Left lung (tissue), 14 donors: ENCODE data around the gene DSC1. TPM values are rescaled to one million over a fixed set of nuclear protein-coding genes. Genes with fewer than 3 reads are reported as not detected.

Experiments used
- ATAC-seq: fragments of 200-7000 bp; cut with Tn5 transposase; one replicate; pipeline ENCODE4 v1.9.1; 2020; ENCODE audit warnings: moderate library complexity
- DNase-seq, 4 donors: peaks; one replicate each; pipeline ENCODE4 v3.0.0-alpha.2; 2013 to 2020
- H3K27ac ChIP-seq, 2 donors: fragments of 200-600 bp; sonication (generic) in 1 of 2; one replicate each; pipeline versions ENCODE4 v1.5.0 to v1.8.0; 2020 to 2021
- H3K27me3 ChIP-seq, 2 donors: fragments of 200-600 bp; sonication (generic) in 1 of 2; one replicate each; pipeline versions ENCODE4 v1.5.0 to v1.8.0; 2020 to 2021
- H3K36me3 ChIP-seq, 2 donors: fragments of 200-600 bp; sonication (generic) in 1 of 2; one replicate each; pipeline versions ENCODE4 v1.5.0 to v1.8.0; 2020 to 2021
- H3K4me1 ChIP-seq, 2 donors: fragments of 200-600 bp; one replicate each; pipeline ENCODE4 v1.8.0; 2021
- H3K4me3 ChIP-seq, 2 donors: fragments of 200-600 bp; sonication (generic) in 1 of 2; one replicate each; pipeline versions ENCODE4 v1.5.0 to v1.8.0; 2020 to 2021; ENCODE audit warnings: mild to moderate bottlenecking in 1 of 2
- H3K9me3 ChIP-seq, 2 donors: fragments of 200-600 bp; sonication (generic) in 1 of 2; one replicate each; pipeline versions ENCODE4 v1.5.0 to v1.8.0; 2020 to 2021
- intact Hi-C, 2 donors: fragments of 100-400 bp; cut with DNase I; formaldehyde crosslinking; loops; one replicate each; pipeline versions ENCODE4 v1.11.2 to v1.14.2; 2022
- long read RNA-seq, 12 donors: library from polyadenylated mRNA in 2 of 12; unstranded in 2 of 12; transcript quantifications; one replicate each; pipeline ENCODE4 v2.0.0 and lab custom pipeline, GENCODE V29; 2019 to 2026
- polyA plus RNA-seq, 6 donors: library from polyadenylated mRNA; unstranded; fragments of 120-200 nt; gene quantifications; one replicate each; pipeline ENCODE4 v1.2.1, GENCODE V29; 2013; ENCODE audit not compliant: insufficient read length in 6 of 6
- total RNA-seq, 2 donors: library from RNA; stranded (reverse); fragmentation: NEBNext Ultra II Directional; extraction: Animal tissue kit (Norgen Biotek cat#: 25700); gene quantifications; one replicate each; pipeline ENCODE4 v1.2.1, GENCODE V29; 2021
- TF ChIP-seq, protein P1 (sequence below), 2 donors: fragments of 200-600 bp; sonication (generic) in 1 of 2; IDR thresholded peaks; one replicate each; pipeline versions ENCODE4 v1.5.0 to v1.8.0; 2021; ENCODE audit warnings: antibody characterized with exemption in 2 of 2
- donor health status: DM: no; HTN: yes; CAD: no.
- donor health status: DM: no; HTN: no; CAD: no.

DSC1 gene, protein sequence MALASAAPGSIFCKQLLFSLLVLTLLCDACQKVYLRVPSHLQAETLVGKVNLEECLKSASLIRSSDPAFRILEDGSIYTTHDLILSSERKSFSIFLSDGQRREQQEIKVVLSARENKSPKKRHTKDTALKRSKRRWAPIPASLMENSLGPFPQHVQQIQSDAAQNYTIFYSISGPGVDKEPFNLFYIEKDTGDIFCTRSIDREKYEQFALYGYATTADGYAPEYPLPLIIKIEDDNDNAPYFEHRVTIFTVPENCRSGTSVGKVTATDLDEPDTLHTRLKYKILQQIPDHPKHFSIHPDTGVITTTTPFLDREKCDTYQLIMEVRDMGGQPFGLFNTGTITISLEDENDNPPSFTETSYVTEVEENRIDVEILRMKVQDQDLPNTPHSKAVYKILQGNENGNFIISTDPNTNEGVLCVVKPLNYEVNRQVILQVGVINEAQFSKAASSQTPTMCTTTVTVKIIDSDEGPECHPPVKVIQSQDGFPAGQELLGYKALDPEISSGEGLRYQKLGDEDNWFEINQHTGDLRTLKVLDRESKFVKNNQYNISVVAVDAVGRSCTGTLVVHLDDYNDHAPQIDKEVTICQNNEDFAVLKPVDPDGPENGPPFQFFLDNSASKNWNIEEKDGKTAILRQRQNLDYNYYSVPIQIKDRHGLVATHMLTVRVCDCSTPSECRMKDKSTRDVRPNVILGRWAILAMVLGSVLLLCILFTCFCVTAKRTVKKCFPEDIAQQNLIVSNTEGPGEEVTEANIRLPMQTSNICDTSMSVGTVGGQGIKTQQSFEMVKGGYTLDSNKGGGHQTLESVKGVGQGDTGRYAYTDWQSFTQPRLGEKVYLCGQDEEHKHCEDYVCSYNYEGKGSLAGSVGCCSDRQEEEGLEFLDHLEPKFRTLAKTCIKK
- total RNA-seq (not detected), polyA plus RNA-seq (under 1 TPM in 1 of 6 donors, not detected in 5; 0.07 TPM)
- long read RNA-seq, donor 1, result 0 reads
- long read RNA-seq, donor 2, result 0 reads
- long read RNA-seq, donor 3, result 0 reads
- long read RNA-seq, donor 4, result 0 reads
- long read RNA-seq, donor 5, result 0 reads
- long read RNA-seq, donor 6, result 0 reads
- long read RNA-seq, donor 7, result 0 reads
- long read RNA-seq, donor 8, result 0 reads
- long read RNA-seq, donor 9, result 0 reads
- long read RNA-seq, donor 10, result 0 reads
- long read RNA-seq, donor 11, result 0 reads
- long read RNA-seq, donor 12, result 0 reads

DNA sequence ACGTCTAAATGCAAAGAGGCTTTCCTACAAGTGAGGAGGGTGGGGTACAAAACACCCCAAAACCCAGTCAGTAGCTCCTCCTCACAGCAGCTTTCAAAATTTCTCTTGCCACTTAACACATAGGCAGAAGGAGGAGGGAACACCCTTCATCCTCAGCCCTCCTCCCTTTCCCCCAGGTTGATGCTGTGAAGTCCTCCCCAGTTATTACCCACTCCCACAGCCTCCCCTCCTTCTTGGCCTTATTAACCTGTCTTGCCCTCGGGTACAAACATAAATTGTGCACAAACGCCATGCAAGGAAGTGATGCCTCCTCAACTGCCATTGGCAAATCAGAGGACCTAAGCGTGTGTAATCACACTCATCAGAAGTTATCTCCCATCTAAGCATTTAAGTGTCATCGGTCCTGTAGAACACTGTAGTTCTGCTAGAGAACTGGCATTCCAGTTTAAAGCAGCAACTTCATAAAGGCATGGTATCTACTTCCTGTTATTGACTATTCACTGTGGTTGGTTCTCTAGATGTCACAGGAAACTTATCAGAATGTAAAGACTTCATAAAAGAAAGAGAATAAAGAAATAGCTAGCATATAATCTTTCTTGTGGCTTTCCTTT is at the start of gene DSC1:
Gene DSC1 (minus strand): TSS at position 32 of the 611 bp plus-strand sequence. CDS start 262 bp downstream, outside the sequence.
- TF ChIP-seq, protein P1, sequence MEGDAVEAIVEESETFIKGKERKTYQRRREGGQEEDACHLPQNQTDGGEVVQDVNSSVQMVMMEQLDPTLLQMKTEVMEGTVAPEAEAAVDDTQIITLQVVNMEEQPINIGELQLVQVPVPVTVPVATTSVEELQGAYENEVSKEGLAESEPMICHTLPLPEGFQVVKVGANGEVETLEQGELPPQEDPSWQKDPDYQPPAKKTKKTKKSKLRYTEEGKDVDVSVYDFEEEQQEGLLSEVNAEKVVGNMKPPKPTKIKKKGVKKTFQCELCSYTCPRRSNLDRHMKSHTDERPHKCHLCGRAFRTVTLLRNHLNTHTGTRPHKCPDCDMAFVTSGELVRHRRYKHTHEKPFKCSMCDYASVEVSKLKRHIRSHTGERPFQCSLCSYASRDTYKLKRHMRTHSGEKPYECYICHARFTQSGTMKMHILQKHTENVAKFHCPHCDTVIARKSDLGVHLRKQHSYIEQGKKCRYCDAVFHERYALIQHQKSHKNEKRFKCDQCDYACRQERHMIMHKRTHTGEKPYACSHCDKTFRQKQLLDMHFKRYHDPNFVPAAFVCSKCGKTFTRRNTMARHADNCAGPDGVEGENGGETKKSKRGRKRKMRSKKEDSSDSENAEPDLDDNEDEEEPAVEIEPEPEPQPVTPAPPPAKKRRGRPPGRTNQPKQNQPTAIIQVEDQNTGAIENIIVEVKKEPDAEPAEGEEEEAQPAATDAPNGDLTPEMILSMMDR (IDR thresholded peaks at IDR 0.05), result no peak
- Histone ChIP-seq H3K27me3 (no peaks in the 10 kb centered on the region), H3K36me3 (no peaks in the 10 kb centered on the region), H3K9me3 (peaks cover 0 to 4% of the 10 kb centered on the region in 2 donors), H3K4me3 (no peak within 1 kb of the TSS), H3K27ac (no peak within 1 kb of the TSS), H3K4me1 (no peaks in the 10 kb centered on the region)
- ATAC-seq (no peak), DNase-seq (no peak)
- intact Hi-C loops, result no loop called here

DNA sequence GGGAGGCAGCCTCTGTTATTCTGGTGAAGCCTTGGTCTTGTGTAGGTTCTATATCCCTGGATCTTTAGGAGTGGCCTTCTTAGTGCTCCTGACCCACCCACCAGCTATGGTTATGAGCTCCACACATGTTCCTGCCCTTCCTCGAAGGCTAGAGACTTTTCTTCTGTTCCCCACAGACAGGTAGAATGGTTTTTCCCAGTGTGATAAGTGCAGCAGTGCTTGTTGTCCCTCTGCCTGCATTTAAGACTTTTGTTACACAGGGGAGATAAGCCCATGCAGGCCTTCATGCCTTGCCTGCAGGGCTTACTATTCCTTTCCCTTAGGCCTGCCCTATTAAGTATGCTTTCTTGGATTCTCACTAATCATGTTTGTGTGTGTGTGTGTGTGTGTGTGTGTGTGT is 48.4 kb upstream of the DSC1 start:
- ATAC-seq (no peak), DNase-seq (no peak)
- Histone ChIP-seq H3K36me3 (no peaks in the 10 kb centered on the region), H3K9me3 (no peaks in the 10 kb centered on the region), H3K4me1 (peaks cover 7 to 13% of the 10 kb centered on the region in 2 donors), H3K27ac (no peak overlapping the region), H3K4me3 (no peak overlapping the region), H3K27me3 (no peaks in the 10 kb centered on the region)
- intact Hi-C loops, result no loop called here
- TF ChIP-seq, protein P1 (IDR thresholded peaks at IDR 0.05), result no peak

DNA sequence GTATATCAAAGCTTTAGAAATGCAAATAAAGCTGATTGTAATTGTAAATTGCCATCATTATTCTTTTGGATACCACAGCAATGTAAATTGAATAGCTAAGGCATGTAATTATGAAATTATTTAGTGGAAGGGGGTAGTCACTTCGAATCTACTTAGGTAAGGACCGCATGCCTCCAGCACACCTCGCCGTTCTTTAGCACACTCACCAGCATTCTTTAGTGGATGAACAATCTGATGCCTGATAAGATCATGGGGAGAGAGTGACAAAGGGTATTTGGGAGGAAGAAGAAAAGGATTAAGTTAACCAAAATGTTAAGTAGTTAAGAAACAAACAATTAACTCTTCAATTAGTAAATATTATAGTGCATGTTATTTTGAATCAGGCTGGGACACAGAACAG is 46.4 kb upstream of the DSC1 start:
- Histone ChIP-seq H3K27ac (no peak overlapping the region), H3K27me3 (no peaks in the 10 kb centered on the region), H3K9me3 (no peaks in the 10 kb centered on the region), H3K4me1 (peaks cover 7 to 30% of the 10 kb centered on the region in 2 donors), H3K36me3 (no peaks in the 10 kb centered on the region), H3K4me3 (no peak overlapping the region)
- intact Hi-C loops, result no loop called here
- no peak for DNase-seq
- no peak for ATAC-seq
- TF ChIP-seq, protein P1 (IDR thresholded peaks at IDR 0.05), result no peak

DNA sequence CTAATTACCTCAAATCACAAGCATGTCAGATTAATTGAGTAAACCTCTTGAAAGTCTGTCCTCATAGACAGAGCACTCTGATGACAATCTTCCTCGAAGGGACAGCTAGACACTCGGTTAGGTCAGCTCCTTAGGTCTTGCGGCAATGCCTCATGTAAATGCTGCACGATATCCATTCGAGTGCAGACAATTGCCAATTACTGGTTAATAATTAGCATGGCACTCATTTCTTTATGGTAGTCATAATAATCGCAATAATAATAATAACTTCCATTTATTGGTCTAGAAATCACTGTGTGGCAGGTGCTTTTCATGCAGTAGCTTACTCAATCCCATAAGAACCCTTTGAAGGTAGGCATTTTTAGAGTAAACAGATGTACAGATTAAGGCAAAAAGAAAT is 44.7 kb upstream of the DSC1 start:
- intact Hi-C loops, result no loop called here
- DNase-seq, result no peak
- Histone ChIP-seq H3K27ac (peak overlapping the region in 1 of 2 donors; percentile 45), H3K9me3 (no peaks in the 10 kb centered on the region), H3K4me3 (no peak overlapping the region), H3K4me1 (peaks cover 7 to 40% of the 10 kb centered on the region in 2 donors), H3K27me3 (no peaks in the 10 kb centered on the region), H3K36me3 (no peaks in the 10 kb centered on the region)
- ATAC-seq, result peak; percentile 27
- TF ChIP-seq, protein P1 (IDR thresholded peaks at IDR 0.05), result no peak
